Type B pancreatic cell (in vitro differentiated cells): ENCODE data around the gene CRADD. TPM values are rescaled to one million over a fixed set of nuclear protein-coding genes. Genes with fewer than 3 reads are reported as not detected.

Experiments
- DNase-seq: peaks from one replicate; pipeline ENCODE4 v3.0.0; 2021; ENCODE audit warnings: mixed read lengths; ENCODE audit not compliant: unreplicated experiment; ENCODE audit errors: extremely low spot score
- H3K27ac Mint-ChIP-seq: 2 replicates; pipeline ENCODE4 v1.8.0; 2021; ENCODE audit warnings: mild to moderate bottlenecking, mixed read lengths
- H3K27me3 Mint-ChIP-seq: 2 replicates; pipeline ENCODE4 v1.8.0; 2021; ENCODE audit warnings: mixed read lengths
- H3K36me3 Mint-ChIP-seq: 2 replicates; pipeline ENCODE4 v1.8.0; 2021; ENCODE audit warnings: mixed read lengths
- H3K4me1 Mint-ChIP-seq: one replicate; pipeline ENCODE4 v1.8.0; 2021; ENCODE audit warnings: mixed read lengths; ENCODE audit not compliant: unreplicated experiment
- H3K4me3 Mint-ChIP-seq: 2 replicates; pipeline ENCODE4 v1.8.0; 2021; ENCODE audit warnings: mild to moderate bottlenecking, mixed read lengths
- H3K9me3 Mint-ChIP-seq: 2 replicates; pipeline ENCODE4 v1.8.0; 2021; ENCODE audit warnings: mixed read lengths
- CTCF ChIP-seq: fragments of 200-600 bp; sonication (generic); conservative IDR thresholded peaks from 2 replicates; pipeline ENCODE4 v1.5.0; 2021; ENCODE audit warnings: antibody characterized with exemption, mild to moderate bottlenecking
- total RNA-seq: library from RNA; stranded (reverse); gene quantifications from 2 replicates; pipeline ENCODE4 v1.2.1, GENCODE V29; 2021; ENCODE audit warnings: low replicate concordance

The CRADD gene
- total RNA-seq, 1 donor from 2014 or later, result 8.1 TPM

- no peaks in the 10 kb centered on the region for H3K27me3 Mint-ChIP-seq
- peaks cover 6% of the 10 kb centered on the region for H3K9me3 Mint-ChIP-seq
- H3K36me3 Mint-ChIP-seq, result no peaks in the 10 kb centered on the region
- H3K4me1 Mint-ChIP-seq, result peaks cover 18% of the 10 kb centered on the region
- no peak for TF ChIP-seq CTCF
- no peak overlapping the region for H3K4me3 Mint-ChIP-seq
- no peak for DNase-seq
- H3K27ac Mint-ChIP-seq, result no peak overlapping the region
These were observed 159.6 kb downstream of the CRADD start for GRCh38 chr12:93836620-93837260.

- Mint-ChIP-seq H3K27me3 (no peaks in the 10 kb centered on the region), H3K4me3 (no peak overlapping the region), H3K27ac (no peak overlapping the region), H3K4me1 (peaks cover 17% of the 10 kb centered on the region), H3K9me3 (peaks cover 6% of the 10 kb centered on the region), H3K36me3 (no peaks in the 10 kb centered on the region)
- no peak for TF ChIP-seq CTCF
- no peak for DNase-seq
These were observed 161.0 kb downstream of the CRADD start for GRCh38 chr12:93838193-93838592.

DNA sequence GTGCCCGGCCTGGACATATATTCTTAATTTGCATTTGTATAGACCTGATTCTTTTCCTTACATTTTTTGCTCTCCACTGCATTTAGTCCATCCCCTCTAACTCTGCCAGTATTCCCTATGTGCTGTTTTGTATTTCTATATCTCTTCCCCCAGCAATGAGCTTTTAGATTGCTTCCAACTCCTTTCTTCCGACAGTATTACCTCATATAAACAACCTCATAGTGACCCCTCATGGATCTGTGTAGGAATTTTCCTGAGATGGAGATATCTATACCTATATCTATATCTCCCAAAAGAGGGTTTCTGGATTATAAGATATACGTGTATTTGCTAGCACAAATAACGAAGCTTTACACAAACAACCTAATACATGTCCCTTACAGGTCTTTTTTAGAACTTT lies 161.9 kb downstream of the CRADD start:
- TF ChIP-seq CTCF, result no peak
- H3K4me1 Mint-ChIP-seq, result peaks cover 13% of the 10 kb centered on the region
- peaks cover 6% of the 10 kb centered on the region for H3K9me3 Mint-ChIP-seq
- H3K27ac Mint-ChIP-seq, result no peak overlapping the region
- H3K36me3 Mint-ChIP-seq, result no peaks in the 10 kb centered on the region
- no peaks in the 10 kb centered on the region for H3K27me3 Mint-ChIP-seq
- H3K4me3 Mint-ChIP-seq, result no peak overlapping the region
- no peak for DNase-seq

DNA sequence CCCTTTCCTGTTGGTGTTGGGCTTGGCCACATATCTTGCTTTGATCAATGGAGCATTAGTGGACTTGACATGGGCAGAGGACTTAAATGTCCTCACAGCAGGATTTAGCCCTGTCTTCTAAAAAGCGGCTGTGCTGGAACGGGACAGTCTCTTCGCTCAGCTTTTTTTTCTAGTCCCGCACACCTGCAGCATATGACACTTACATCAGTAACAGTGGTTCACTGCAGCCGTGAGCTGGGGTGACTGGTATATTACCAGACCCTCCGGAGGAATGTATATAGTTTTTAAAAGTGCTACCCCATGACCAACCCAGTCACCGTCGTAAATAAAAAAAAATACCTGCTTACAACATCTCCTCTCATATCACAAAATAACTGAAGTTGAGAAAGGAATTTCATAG lies 164.5 kb downstream of the CRADD start:
- H3K4me3 Mint-ChIP-seq, result no peak overlapping the region
- H3K4me1 Mint-ChIP-seq, result peaks cover 11% of the 10 kb centered on the region
- no peaks in the 10 kb centered on the region for H3K27me3 Mint-ChIP-seq
- no peak for TF ChIP-seq CTCF
- no peaks in the 10 kb centered on the region for H3K36me3 Mint-ChIP-seq
- no peak for DNase-seq
- no peak overlapping the region for H3K27ac Mint-ChIP-seq
- no peaks in the 10 kb centered on the region for H3K9me3 Mint-ChIP-seq

DNA sequence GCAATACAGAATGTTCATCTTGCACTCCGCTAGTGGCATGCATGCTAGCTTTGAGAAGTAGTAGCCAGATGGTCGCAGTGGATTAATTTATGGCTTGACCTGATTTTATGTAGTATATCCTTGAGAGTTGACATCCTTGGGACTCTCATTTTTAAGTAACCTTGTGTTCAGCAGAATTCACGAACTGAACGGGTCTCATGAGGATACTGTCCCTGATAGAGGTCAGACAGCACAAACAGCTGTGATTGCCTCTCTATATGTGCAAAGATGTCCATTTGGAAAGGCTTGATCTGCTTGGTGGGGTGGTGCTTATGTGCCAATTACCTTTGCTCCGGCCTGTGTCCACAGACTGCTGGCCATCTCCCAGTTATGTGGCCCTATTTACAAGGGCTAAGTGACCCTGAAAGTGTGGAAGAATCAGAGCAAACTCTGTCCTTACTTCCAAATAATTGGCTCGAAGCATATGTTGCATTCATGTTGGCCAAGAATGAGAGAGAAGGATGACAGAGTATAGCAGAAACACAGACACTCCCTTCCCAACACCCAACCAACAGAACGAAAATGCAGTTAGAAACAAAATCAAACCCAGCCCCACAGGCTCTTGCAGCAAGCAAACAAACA lies 167.1 kb downstream of the CRADD start:
- no peaks in the 10 kb centered on the region for H3K36me3 Mint-ChIP-seq
- peaks cover 7% of the 10 kb centered on the region for H3K9me3 Mint-ChIP-seq
- no peaks in the 10 kb centered on the region for H3K27me3 Mint-ChIP-seq
- no peak overlapping the region for H3K4me3 Mint-ChIP-seq
- TF ChIP-seq CTCF, result no peak
- H3K27ac Mint-ChIP-seq, result no peak overlapping the region
- DNase-seq, result no peak
- peaks cover 8% of the 10 kb centered on the region for H3K4me1 Mint-ChIP-seq
